ENCODE measurements around the gene KCNN3.

The KCNN3 gene

GRCh38 chr1:154784924-154785531 is 85.1 kb downstream of the KCNN3 start:
- DNase-seq (ENCODE audit: low read depth), result no peak
- TF ChIP-seq CTCF (IDR thresholded peaks at IDR 0.05; ENCODE audit: control insufficient read depth, insufficient read depth, low read depth, low read length, missing control alignments), result no peak
- no peak overlapping the region for H3K4me3 ChIP-seq (ENCODE audit: control insufficient read depth, low read depth, low read length)

- no peak for DNase-seq (ENCODE audit: low read depth)
- no peak overlapping the region for H3K4me3 ChIP-seq (ENCODE audit: control insufficient read depth, low read depth, low read length)
- TF ChIP-seq CTCF (IDR thresholded peaks at IDR 0.05; ENCODE audit: control insufficient read depth, insufficient read depth, low read depth, low read length, missing control alignments), result no peak
Observed at GRCh38 chr1:154784416-154784815, 85.7 kb downstream of the KCNN3 start.

GRCh38 chr1:154783976-154784375 is 86.1 kb downstream of the KCNN3 start:
- TF ChIP-seq CTCF (IDR thresholded peaks at IDR 0.05; ENCODE audit: control insufficient read depth, insufficient read depth, low read depth, low read length, missing control alignments), result no peak
- DNase-seq (ENCODE audit: low read depth), result no peak
- H3K4me3 ChIP-seq (ENCODE audit: control insufficient read depth, low read depth, low read length), result no peak overlapping the region

GRCh38 chr1:154780541-154780940 is 89.5 kb downstream of the KCNN3 start:
- no peak for TF ChIP-seq CTCF (IDR thresholded peaks at IDR 0.05; ENCODE audit: control insufficient read depth, insufficient read depth, low read depth, low read length, missing control alignments)
- no peak for DNase-seq (ENCODE audit: low read depth)
- no peak overlapping the region for H3K4me3 ChIP-seq (ENCODE audit: control insufficient read depth, low read depth, low read length)

- no peak overlapping the region for H3K4me3 ChIP-seq (ENCODE audit: control insufficient read depth, low read depth, low read length)
- no peak for TF ChIP-seq CTCF (IDR thresholded peaks at IDR 0.05; ENCODE audit: control insufficient read depth, insufficient read depth, low read depth, low read length, missing control alignments)
- no peak for DNase-seq (ENCODE audit: low read depth)
Observed at GRCh38 chr1:154779551-154780189, 90.4 kb downstream of the KCNN3 start.

- no peak for DNase-seq (ENCODE audit: low read depth)
- no peak overlapping the region for H3K4me3 ChIP-seq (ENCODE audit: control insufficient read depth, low read depth, low read length)
- no peak for TF ChIP-seq CTCF (IDR thresholded peaks at IDR 0.05; ENCODE audit: control insufficient read depth, insufficient read depth, low read depth, low read length, missing control alignments)
Observed at GRCh38 chr1:154778944-154779343, 91.1 kb downstream of the KCNN3 start.

Measured in AG09309 (cell line).